ENCODE results near the gene LENG9.
"Not testable (repeated sequence)": the region's sequence is repeated elsewhere in the genome, so short reads cannot be mapped to it uniquely, and the experiment has no call there.

- TF ChIP-seq, protein P1, sequence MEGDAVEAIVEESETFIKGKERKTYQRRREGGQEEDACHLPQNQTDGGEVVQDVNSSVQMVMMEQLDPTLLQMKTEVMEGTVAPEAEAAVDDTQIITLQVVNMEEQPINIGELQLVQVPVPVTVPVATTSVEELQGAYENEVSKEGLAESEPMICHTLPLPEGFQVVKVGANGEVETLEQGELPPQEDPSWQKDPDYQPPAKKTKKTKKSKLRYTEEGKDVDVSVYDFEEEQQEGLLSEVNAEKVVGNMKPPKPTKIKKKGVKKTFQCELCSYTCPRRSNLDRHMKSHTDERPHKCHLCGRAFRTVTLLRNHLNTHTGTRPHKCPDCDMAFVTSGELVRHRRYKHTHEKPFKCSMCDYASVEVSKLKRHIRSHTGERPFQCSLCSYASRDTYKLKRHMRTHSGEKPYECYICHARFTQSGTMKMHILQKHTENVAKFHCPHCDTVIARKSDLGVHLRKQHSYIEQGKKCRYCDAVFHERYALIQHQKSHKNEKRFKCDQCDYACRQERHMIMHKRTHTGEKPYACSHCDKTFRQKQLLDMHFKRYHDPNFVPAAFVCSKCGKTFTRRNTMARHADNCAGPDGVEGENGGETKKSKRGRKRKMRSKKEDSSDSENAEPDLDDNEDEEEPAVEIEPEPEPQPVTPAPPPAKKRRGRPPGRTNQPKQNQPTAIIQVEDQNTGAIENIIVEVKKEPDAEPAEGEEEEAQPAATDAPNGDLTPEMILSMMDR (conservative IDR thresholded peaks at IDR 0.05; ENCODE audit: low read depth, low read length): not testable (repeated sequence)
- TF ChIP-seq EZH2 (IDR thresholded peaks at IDR 0.05; ENCODE audit: borderline replicate concordance, low read depth, low read length, poor library complexity, severe bottlenecking): not testable (repeated sequence)
Observed at GRCh38 chr19:54507038-54507717, 43.6 kb upstream of the LENG9 start.
